ENCODE data around the gene SIPA1.
A peak's percentile ranks its signal among the peaks of the same experiment; 100 is the strongest.
"Not testable (repeated sequence)": the region's sequence is repeated elsewhere in the genome, so short reads cannot be mapped to it uniquely, and the experiment has no call there.

SIPA1 gene

DNA sequence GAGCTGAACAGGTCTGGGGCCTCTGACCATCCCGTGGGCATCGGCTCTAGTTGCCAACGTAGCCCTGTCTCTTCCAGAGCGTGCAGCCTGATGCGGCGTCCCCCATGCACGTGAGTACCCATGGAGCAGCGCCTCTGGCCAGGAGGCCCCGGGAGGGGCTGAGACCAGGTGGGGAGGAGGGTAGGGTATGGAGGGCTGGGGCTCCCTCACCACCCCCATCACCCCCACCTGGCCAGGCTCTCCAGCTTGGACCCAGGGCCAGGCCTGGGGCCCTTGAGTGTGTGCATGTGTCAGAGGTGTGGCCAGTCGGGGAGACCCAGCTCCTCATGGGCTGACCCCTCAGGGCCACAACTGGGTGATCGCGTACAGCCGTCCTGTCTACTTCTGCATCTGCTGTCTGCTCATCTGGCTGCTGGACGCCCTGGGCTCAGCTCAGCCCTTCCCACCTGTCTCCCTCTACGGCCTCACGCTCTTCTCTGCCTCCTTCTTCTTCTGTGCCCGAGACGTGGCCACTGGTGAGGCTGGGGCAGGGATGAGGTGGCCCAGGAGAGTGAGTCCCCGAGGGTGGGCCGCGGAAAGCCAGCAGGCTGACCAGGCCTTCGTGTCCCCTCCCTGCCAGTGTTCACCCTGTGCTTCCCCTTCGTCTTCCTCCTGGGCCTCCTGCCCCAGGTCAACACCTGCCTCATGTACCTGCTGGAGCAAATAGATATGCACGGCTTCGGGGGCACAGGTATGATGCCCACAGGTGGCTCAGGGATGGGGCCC lies 13.9 kb upstream of the SIPA1 start:
- no peak for DNase-seq

DNA sequence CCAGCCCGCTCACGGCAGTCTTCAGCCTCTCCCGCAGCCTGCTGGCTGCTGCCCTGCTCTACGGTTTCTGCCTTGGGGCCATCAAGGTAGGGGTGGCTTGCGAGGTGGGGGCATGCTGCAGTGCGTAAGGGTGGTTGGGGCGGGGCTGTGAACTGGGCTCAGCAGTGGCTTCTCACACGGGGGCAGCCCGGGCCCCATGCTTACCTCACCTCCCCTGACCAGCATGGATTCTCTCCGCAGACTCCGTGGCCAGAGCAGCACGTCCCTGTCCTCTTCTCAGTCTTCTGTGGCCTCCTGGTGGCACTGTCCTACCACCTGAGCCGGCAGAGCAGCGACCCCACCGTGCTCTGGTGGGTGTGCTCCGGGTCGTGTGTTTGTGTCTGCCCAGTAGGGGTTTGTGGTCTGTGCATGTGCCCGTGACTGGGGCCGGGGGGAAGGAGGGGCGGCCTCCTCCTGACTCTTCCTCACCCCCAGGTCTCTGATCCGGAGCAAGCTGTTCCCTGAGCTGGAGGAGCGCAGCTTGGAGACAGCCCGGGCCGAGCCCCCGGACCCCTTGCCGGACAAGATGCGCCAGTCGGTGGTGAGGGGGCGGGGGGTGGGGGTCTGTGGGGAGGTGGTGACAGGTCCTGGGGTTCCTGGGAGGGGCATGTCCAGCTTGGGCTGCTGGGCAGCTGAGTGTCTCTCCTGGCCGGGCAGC lies 12.8 kb upstream of the SIPA1 start:
- no peak for DNase-seq

DNA sequence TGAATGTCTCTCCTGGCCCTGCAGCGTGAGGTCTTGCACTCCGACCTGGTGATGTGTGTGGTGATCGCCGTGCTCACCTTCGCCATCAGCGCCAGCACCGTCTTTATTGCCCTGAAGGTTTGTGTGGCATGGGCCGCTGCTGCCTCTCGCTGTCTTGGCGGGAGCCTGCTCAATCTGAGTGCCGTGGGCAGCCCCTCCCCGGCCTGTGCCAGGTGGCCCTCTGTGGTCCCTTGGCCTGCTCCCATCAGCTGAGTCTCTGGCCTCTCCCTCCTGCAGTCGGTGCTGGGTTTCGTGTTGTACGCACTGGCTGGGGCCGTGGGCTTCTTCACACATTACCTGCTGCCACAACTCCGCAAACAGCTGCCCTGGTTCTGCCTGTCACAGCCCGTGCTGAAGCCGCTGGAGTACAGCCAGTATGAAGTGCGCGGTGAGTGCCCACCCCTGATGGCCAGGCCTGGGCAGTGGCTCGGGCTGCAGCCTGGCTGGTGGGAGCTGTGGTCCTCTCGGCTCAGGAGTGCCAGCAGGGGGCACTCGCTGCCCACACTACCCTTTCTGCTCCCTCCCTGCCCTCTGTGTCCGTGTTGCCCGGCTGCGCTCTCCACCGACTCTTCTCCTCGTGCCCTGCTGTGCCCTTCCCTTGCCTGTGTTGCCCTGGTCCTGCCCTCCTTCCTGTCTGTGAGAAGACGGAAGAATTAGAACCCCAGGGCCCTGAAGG lies 12.1 kb upstream of the SIPA1 start:
- DNase-seq, result peak in 1 of 2 experiments; percentile 12

DNA sequence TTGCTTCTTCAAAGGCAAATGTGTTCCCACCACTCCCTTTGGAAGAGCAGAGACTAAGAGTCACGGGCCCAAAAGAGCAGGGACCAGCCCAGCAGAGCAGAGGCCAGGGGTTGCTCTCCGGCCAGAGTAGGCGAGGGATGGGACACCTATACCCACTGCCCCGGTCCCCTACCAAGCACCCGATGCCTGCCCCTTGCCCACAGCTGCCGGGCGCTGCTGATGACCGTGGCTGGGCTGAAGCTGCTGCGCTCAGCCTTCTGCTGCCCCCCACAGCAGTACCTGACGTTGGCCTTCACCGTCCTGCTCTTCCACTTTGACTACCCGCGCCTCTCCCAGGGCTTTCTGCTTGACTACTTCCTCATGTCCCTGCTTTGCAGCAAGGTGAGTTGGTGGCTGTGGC lies 10.7 kb upstream of the SIPA1 start:
- DNase-seq, result no peak

DNA sequence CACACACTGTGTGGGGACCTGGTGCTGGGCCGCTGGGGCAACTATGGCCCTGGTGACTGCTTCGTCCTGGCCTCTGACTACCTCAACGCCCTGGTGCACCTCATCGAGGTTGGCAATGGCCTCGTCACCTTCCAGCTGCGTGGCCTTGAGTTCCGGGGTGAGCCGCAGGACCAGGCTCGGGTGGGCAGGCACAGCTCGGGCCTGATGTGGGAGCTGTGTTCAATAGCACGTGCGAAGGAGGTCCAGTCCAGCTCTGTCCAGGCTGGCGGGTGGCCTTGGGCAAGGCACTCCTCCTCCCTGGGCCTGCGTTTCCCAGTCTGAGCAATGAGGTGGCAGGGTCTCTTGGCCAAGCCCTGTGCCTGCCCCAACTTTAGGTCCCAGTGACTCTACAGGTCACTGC lies 8.3 kb upstream of the SIPA1 start:
- DNase-seq, result no peak

DNA sequence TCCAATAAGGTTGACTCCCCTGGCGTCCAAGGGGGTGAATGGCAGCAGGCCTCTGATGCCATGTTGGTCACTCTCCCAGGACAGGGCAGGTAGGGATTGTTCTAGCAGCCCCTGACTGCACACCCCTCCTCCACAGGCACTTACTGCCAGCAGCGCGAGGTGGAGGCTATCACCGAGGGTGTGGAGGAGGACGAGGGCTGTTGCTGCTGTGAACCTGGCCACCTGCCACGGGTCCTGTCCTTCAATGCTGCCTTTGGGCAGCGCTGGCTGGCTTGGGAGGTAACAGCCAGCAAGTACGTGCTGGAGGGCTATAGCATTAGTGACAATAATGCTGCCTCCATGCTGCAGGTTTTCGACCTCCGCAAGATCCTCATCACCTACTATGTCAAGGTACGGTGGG lies 7.7 kb upstream of the SIPA1 start:
- no peak for DNase-seq

DNA sequence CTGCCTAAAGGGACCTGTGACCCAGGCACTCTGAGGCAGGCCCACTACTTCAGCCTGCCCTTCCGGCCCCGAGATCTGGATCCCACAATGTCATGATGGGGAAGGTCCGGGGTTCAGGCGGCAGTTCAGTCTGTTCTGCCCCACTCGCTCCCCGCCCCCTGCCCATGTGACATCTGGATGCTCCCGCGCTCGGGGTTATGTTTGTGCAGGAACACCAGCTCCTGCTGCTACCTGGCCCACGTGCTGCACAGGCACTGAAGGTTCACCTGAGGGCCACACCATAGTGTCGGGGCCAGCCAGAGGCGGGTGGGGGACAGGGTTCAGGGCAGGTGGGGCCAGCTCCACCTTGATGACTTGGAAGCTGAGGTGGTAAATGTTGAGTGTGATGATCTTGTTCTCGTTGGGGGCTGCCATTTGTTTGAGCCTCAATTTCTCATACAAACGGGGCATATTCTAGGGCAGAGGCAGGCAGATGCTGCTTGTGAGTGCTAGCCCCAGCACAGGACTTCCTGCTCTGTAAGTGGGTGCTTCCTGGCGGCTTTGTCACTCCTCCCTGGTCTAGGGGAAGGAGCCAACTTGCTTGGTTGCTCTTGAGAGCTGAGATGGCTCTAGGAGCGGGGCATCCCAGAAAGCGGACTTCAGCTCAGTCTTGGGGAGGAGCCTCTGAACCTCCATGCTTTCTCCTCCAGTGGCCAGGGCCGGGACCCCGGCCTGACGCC lies 4.4 kb upstream of the SIPA1 start:
- no peak for DNase-seq

DNA sequence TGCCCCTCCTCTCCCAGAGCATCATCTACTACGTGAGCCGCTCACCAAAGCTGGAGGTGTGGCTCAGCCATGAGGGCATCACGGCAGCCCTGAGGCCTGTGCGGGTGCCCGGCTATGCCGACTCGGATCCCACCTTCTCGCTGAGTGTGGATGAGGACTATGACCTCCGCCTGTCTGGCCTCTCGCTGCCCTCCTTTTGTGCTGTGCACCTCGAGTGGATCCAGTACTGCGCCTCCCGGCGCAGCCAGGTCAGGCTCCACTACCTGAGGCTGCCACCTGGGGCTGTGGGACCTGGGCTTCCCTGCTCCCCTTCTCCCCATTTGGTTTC lies 3.8 kb upstream of the SIPA1 start:
- DNase-seq, result no peak

DNA sequence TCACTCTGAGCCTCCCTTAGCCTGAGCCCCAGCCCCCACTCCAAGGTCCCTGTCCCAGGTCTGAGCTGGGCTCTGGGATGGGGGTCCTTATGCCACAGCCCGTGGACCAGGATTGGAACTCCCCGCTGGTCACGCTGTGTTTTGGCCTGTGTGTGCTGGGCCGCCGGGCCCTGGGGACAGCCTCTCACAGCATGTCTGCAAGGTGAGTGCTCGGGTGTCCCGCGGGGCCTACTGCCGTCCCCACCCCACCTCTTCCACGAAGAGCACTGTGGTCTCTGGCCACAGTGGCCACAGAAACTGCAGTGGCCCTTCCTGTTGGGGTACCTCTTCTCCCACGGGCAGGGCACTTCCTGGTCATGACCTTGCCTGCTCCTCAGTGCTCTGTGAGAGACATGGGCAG lies 3.5 kb upstream of the SIPA1 start:
- DNase-seq, result no peak

DNA sequence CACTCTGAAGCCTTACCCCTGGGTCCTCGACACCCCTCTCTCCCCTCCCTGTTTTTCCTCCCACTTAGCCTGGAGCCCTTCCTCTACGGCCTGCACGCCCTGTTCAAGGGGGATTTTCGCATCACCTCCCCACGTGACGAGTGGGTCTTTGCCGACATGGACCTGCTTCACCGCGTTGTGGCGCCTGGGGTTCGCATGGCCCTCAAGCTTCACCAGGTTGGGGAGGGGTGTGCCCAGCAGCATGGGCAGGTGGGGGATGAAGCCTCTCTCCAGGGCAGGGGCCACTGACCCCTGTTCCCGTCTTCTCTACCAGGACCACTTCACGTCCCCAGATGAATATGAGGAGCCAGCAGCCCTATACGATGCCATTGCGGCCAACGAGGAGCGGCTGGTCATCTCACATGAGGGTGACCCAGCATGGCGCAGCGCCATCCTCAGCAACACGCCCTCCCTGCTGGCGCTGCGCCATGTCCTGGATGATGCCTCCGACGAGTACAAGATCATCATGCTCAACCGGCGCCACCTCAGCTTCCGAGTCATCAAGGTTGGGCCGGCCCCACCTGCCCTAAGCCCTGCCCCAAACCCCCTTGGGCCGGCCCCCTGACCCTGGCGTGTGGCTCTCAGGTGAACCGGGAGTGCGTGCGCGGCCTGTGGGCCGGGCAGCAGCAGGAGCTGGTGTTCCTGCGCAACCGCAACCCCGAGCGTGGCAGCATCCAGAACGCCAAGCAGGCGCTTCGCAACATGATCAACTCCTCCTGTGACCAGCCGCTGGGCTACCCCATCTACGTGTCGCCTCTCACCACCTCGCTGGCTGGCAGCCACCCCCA lies 2.8 kb upstream of the SIPA1 start:
- DNase-seq, result no peak

DNA sequence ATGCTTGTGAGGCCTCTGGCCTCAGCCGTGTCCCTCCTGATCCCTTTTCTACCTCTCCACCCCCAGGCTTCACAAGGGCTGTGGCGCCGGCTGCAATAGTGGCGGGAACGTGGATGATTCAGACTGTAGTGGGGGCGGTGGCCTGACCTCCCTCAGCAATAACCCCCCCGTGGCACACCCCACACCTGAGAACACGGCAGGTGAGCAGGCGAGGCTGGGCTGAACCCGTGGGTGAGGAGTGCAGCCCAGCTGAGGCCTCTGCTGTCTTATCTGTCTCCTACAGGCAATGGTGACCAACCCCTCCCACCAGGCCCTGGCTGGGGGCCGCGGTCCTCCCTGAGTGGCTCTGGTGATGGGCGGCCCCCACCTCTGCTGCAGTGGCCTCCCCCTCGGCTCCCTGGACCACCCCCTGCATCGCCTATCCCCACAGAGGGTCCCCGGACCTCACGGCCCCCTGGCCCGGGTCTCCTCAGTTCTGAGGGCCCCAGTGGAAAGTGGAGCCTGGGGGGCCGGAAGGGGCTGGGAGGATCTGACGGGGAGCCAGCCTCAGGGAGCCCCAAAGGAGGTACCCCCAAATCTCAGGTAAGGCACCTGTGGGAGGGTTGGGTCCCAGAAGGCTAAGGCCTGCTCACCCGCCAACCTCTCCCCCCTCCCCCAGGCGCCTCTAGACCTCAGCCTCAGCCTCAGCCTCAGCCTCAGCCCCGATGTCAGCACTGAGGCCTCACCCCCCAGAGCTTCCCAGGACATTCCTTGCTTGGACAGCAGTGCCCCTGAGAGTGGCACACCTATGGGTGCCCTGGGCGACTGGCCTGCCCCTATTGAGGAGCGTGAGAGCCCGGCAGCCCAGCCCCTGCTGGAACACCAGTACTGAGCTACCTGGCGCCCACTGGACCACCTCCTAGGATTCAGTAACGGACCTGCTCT lies 1.5 kb upstream of the SIPA1 start:
- DNase-seq, result no peak

DNA sequence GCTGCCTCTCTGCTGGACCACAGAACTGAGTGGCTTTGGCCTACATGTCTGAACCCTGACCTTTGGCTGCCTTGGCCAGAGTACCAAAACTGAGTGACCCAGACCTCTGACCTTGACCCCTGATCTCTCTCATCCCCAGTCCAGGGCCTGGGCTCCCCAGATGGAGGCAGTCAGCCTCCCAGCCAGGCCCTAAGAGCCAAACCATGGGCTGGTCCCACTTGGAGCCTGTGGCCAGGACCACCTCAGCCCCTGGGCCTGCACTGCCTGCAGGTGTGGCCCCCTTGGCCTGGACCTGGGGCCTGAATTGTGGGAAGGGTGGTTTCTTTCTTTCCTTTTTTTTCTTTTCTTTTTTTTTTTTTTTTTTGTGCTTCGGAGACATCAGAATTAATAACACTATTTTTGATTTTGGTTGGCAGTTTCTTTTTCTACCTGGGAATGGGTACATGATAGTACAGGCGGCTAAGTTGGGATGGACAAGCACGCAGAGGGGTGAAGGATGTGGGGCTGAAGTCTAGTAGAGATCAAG lies 806 bp upstream of the SIPA1 start:
- no peak for DNase-seq

DNA sequence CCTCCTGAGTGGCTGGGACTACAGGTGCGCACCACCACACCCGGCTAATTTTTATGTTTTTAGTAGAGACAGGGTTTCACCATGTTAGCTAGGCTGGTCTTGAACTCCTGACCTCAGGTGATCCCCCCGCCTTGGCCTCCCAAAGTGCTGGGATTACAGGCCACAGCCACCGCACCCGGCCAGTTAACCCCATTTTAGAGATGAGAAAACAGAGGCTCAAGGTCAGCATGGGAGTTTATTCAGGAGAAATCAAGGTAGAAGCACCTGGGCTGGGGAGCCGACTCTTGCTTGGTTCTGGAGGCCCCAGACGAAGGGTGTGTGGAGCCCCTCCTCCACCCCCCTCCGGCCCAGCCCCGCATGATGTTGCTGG lies 1.3 kb downstream of the SIPA1 start:
- DNase-seq, result not testable (repeated sequence)

DNA sequence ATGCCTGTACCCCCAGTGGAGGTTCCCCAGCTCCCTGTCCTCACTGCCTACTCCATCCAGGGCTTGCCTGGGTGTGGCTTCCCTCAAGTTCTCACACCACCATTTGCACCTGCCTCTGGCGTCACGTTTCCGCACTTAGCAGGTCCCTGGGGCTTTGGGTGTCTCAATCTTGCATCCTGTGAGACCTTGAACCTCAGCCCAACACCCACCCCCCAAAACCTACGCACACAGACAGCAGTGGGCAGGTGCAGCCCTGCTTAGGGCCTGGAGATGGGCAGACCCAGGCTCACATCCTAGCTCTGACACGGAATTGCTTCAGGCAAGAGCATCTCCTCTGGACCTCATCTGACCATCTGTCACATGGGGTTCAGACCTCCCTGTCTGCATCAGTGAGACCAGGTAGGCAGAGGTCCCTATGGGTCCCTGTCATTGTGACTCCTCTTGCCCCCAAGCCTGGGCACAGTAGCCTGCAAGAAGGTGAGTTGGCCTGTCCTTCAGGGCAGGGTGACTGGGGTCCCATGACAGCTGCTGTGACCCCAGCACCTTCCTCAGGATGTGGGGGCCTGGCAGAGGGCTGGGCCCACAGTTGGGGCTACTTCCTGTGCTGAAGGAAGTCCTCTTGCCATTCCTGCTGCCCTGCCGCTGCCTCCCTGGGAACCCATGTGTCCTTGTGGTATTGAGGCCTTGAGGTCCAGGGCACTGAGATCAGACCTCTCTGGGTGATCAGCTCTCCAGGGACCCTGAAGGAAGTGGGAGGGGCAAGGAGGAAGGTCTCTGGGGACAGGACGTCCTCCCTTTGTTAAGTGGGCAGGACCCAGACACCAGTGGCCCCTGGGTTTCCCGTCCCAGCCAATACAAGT lies 2.0 kb downstream of the SIPA1 start:
- no peak for DNase-seq

DNA sequence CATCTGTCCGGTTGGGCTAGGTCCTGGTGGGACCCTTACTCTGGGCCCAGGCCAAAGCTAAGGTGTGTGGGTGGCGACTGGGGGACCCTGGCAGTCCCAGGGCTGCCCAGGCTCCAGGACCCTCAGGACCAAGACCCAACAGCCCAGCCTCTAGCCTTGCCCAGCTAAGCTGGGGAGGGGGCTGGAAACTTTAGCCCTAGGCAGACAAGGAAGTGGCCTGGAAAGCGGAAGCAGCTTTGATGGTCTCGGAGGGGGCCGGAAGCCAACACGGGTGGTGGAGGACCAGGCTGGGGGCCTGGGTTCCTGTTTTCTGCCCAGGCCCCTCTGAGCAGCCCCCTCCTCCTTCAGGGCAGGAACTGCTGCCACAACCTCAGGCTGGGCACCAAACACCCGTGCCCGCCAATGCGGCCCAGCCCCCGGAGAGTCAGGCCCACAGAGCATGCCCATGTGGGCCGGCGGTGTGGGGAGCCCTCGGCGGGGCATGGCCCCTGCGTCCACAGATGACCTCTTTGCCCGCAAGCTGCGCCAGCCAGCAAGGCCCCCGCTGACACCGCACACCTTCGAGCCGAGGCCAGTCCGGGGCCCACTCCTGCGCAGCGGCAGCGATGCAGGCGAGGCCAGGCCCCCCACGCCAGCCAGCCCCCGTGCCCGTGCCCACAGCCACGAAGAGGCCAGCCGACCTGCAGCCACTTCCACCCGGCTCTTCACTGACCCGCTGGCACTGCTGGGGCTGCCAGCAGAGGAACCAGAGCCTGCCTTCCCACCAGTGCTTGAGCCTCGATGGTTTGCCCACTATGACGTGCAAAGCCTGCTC lies 2.8 kb downstream of the SIPA1 start:
- DNase-seq, result no peak

DNA sequence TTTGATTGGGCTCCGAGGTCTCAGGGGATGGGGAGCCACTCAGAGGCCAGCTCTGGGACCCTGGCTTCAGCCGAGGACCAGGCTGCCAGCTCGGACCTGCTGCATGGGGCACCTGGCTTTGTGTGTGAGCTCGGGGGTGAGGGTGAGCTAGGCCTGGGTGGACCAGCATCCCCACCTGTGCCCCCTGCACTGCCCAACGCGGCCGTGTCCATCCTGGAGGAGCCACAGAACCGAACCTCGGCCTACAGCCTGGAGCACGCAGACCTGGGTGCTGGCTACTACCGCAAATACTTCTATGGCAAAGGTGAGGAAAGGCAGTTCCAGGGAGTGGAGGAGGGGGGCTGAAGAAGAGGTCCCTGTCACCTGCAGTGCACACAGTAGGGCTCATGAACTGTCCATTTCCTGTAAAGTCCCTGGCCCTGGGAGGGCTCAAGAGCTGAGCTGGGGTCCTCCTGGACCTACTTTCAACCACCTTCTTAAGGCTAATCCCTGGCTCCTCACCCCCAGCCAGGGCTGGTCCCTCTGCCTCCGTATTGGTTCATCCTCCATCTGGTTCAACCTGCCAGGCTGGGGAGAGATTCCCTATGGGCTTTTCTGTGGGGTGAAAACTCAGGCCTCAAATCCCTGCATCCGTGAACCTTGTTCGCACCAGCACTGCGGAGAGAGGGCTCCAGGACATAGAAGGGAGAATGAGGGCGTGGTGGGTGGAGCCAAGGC lies 3.6 kb downstream of the SIPA1 start:
- DNase-seq, result no peak

DNA sequence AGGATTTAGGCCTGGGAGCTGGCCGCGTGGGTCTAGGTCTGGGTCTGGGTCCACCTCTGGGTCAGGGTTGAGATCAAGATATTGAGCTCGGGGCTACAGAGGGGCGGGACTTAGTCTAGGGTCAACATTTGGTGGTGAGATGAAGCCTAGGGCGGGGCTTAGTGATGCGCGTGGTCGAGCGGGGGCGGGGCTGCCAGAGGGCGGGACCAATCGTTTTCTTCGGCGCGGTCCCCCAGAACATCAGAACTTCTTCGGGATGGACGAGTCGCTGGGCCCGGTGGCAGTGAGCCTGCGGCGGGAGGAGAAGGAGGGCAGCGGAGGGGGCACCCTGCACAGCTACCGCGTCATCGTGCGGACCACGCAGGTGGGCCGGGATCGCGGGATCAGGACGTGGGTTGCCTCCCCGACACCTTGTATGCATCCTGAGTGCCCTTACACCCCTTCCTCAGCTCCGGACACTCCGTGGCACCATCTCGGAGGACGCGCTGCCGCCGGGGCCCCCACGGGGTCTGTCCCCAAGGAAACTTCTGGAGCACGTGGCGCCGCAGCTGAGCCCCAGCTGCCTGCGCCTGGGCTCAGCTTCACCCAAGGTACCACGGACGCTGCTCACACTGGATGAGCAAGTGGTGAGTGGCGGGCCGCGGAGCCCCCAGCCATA lies 4.2 kb downstream of the SIPA1 start:
- DNase-seq, result no peak

DNA sequence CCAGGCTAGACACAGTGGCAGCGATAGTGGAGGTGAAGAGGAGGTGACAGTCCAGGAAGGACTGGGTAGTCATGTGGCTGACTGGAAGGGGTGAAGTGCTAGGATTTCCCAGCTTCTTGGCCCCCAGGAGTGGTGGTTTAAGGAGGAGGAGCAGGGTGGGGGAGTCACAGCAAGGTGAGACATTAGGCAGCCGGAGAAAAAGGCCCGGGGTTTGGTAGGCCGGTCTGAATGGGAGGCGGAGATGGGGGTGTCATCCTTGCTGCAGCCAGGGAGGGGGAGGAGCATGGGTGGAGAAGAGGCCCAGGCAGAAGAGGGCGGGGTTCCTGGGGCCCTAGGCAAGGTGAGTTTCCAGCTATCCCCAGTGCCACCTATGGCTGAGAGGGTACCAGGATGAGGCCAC lies 6.1 kb downstream of the SIPA1 start:
- no peak for DNase-seq

All from NCI-H2081 (cell line).